Thyroid gland (tissue), 4 donors: ENCODE measurements around the gene GCNA. TPM values are rescaled to one million over a fixed set of nuclear protein-coding genes. Genes with fewer than 3 reads are reported as not detected.
"Not testable (repeated sequence)": the region's sequence is repeated elsewhere in the genome, so short reads cannot be mapped to it uniquely, and the experiment has no call there.

Experiments
- DNase-seq, 2 donors: peaks; one replicate each; pipeline ENCODE4 v3.0.0-alpha.2; 2019
- H3K27ac ChIP-seq, 3 donors: fragments of 200-600 bp; sonication (generic); 1 replicate in 2 of 3; 2 replicates in 1 of 3; pipeline ENCODE4 v1.5.1; 2016 to 2019; ENCODE audit warnings: mild to moderate bottlenecking in 1 of 3, moderate library complexity in 1 of 3
- H3K27me3 ChIP-seq: fragments of 200-600 bp; sonication (generic); one replicate; pipeline ENCODE4 v1.5.1; 2019
- H3K36me3 ChIP-seq, 2 donors: fragments of 200-600 bp; sonication (generic); one replicate each; pipeline ENCODE4 v1.5.1; 2016 to 2019
- H3K4me1 ChIP-seq, 2 donors: fragments of 200-600 bp; sonication (generic); one replicate each; pipeline ENCODE4 v1.5.1; 2017 to 2019
- H3K4me3 ChIP-seq, 3 donors: fragments of 200-600 bp; sonication (generic); replicated peaks in 1 of 3; 1 replicate in 2 of 3; 2 replicates in 1 of 3; pipeline ENCODE4 v1.5.1; 2016; ENCODE audit warnings: mild to moderate bottlenecking in 1 of 3
- H3K9me3 ChIP-seq: fragments of 200-600 bp; sonication (generic); one replicate; pipeline ENCODE4 v1.5.1; 2017
- POLR2A ChIP-seq, 2 donors: fragments of 450-650 bp; IDR thresholded peaks; one replicate each; pipeline ENCODE4 v1.6.1; 2017; ENCODE audit warnings: antibody characterized with exemption in 2 of 2, mild to moderate bottlenecking in 2 of 2, moderate library complexity in 1 of 2
- WGBS, 2 donors: methylation state at CpG; one replicate each; pipeline ENCODE4 v1.1.5; 2017; 5-methylcytosine and 5-hydroxymethylcytosine counted together
- intact Hi-C: fragments of 100-400 bp; cut with DNase I; formaldehyde crosslinking; loops from one replicate; pipeline ENCODE4 v1.15.1; 2023
- total RNA-seq, 4 donors: library from RNA; depleted of rRNA; stranded (reverse); fragments of >200 nt; gene quantifications; one replicate each; pipeline ENCODE4 v1.2.3, GENCODE V29; 2016
- TF ChIP-seq, protein P1 (sequence below), 6 experiments: fragments of 200-600 bp in 3 of 6; fragments of 450-650 bp in 3 of 6; sonication (generic) in 3 of 6; IDR thresholded peaks; one replicate each; pipeline ENCODE4 v1.5.1; 2016 to 2019; ENCODE audit warnings: antibody characterized with exemption in 6 of 6, mild to moderate bottlenecking in 2 of 6, inconsistent platforms in 1 of 6, moderate library complexity in 1 of 6

The GCNA gene
- total RNA-seq, 4 donors from 2014 or later: 1.8 to 3.6 (median 2.5) TPM

DNA sequence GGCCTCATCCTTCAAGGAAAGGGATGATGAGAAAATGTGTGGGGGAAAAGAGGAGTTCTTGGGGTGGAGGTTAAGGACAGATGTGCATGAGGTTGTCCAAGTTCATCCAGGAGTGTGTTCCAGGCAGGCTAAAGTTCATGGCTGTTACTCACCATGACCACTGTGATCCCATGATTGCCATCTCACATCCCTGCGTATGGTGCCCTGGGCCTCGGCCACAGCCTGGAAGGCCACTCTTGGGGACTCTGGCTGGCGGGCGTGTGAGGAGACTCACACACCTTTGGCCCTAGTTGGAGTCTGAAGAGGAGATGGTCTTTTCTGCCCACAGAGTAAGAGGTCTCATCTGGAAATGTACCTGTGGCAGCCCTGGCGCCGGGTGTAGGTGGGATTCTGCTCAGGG, 81.7 kb downstream of the GCNA start:
- TF ChIP-seq, protein P1, sequence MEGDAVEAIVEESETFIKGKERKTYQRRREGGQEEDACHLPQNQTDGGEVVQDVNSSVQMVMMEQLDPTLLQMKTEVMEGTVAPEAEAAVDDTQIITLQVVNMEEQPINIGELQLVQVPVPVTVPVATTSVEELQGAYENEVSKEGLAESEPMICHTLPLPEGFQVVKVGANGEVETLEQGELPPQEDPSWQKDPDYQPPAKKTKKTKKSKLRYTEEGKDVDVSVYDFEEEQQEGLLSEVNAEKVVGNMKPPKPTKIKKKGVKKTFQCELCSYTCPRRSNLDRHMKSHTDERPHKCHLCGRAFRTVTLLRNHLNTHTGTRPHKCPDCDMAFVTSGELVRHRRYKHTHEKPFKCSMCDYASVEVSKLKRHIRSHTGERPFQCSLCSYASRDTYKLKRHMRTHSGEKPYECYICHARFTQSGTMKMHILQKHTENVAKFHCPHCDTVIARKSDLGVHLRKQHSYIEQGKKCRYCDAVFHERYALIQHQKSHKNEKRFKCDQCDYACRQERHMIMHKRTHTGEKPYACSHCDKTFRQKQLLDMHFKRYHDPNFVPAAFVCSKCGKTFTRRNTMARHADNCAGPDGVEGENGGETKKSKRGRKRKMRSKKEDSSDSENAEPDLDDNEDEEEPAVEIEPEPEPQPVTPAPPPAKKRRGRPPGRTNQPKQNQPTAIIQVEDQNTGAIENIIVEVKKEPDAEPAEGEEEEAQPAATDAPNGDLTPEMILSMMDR (IDR thresholded peaks at IDR 0.05): no peak
- no peak for TF ChIP-seq POLR2A (IDR thresholded peaks at IDR 0.05)
- Histone ChIP-seq H3K9me3 (no peaks in the 10 kb centered on the region), H3K36me3 (no peaks in the 10 kb centered on the region), H3K27ac (no peak overlapping the region), H3K4me1 (no peaks in the 10 kb centered on the region), H3K4me3 (no peak overlapping the region), H3K27me3 (no peaks in the 10 kb centered on the region)
- no peak for DNase-seq
- intact Hi-C loops: no loop called here
- WGBS, 2 donors: 100% methylated on average over 3 of the region's 6 CpGs; no CpG with 5 or more reads in 1 of the 2 donors

DNA sequence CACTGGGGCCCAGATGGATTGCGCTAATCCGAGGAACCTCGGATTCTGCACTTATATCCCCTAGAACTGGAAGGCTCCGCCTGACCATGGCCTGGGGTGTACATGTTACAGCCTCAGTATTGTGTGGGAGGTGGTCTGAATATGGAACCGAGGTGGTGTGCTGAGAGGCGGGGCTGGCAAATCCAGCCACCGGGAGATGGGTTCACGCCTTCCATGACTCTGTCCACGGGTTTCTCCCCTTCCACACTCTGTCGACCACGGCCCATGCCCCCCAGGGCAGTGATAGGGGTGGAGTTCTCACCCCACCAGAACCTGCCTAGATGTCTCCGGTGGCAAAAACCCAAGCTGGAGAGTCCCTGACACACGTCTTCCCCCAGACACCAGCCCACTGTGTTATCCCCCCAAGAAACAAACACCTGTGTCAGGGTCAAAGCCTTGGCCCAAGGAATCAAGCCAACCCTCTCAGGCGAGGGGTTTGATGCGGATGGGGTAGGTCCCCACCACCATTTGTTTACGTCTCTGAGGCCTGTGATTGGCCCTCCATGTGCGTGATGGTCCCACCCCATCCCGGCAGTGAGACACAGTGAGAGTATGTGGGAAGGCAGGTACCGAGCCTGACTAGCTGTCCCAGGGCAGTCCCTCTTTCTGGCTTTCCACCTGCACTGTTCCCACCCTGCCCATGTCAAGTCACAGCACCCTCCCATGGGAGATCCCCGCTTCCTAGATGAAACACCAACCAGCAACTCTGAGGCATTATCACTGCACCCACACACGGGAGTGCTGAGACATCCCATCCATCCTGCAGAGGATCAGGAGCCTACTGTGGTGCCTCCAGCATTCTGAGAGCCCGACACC, 82.6 kb downstream of the GCNA start:
- DNase-seq: no peak
- Histone ChIP-seq H3K4me3 (no peak overlapping the region), H3K27ac (no peak overlapping the region), H3K4me1 (no peaks in the 10 kb centered on the region), H3K27me3 (no peaks in the 10 kb centered on the region), H3K9me3 (no peaks in the 10 kb centered on the region), H3K36me3 (no peaks in the 10 kb centered on the region)
- no peak for TF ChIP-seq POLR2A (IDR thresholded peaks at IDR 0.05)
- TF ChIP-seq, protein P1 (IDR thresholded peaks at IDR 0.05): no peak
- 90 to 92% methylated on average over 5 to 9 of the region's 22 CpGs for whole genome bisulfite sequencing, 2 donors
- intact Hi-C loops: no loop called here

DNA sequence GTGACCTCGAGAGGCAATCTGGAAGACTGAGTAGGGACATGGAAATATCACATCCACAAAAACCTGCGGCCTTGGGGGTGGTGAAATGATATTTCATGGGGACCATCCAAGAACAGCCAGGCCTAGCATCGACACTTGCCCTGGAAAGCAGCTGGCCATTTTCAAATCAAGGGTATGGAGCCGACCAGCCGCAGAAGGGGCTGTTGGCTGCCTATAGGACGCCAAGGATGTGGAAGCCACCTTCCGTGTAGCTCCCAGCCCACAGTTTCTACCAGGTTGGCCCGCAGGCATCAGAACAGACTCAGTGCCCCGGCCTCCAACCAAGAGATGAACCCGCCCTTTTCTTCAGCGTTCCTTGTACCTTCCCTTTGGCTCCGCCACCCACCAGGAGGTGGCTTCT, 83.7 kb downstream of the GCNA start:
- TF ChIP-seq, protein P1 (IDR thresholded peaks at IDR 0.05): no peak
- TF ChIP-seq POLR2A (IDR thresholded peaks at IDR 0.05): no peak
- intact Hi-C loops: no loop called here
- 88 to 90% methylated on average over 7 to 8 of the region's 12 CpGs for WGBS, 2 donors
- Histone ChIP-seq H3K27ac (no peak overlapping the region), H3K4me1 (no peaks in the 10 kb centered on the region), H3K4me3 (no peak overlapping the region), H3K36me3 (no peaks in the 10 kb centered on the region), H3K9me3 (no peaks in the 10 kb centered on the region), H3K27me3 (no peaks in the 10 kb centered on the region)
- no peak for DNase-seq

DNA sequence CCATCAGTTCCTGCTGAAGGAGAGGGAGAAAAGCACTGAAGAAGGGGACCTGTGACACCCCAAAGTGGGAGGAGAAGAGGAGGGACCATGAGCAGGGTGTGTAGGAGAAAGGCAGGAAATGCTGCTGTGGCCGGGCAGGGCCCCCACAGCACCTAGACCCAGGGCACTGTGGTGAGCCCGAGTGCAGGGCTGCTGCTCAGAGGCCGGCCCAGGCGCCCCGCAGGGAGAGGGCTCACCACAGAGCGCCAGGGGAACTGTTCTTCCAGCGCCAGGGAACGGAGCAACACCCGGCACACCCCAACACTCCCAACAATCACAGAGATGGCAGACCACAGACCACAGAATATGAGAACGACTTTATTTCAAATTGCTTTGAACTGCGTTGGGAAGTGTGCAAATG, 84.4 kb downstream of the GCNA start:
- H3K36me3 ChIP-seq, H3K4me3 ChIP-seq, H3K4me1 ChIP-seq, H3K27me3 ChIP-seq, DNase-seq, H3K27ac ChIP-seq, intact Hi-C loops, H3K9me3 ChIP-seq: not testable (repeated sequence)
- WGBS, 2 donors: 75 to 80% methylated on average over 6 to 7 of the region's 11 CpGs

Other genes starting within 250 kb of the GCNA start
- gene TAF1, start 212.1 kb upstream of the GCNA start, total RNA-seq: 10 to 100 TPM; 36.0 to 59.4 (median 48.8) TPM
- gene OGT, start 45.3 kb upstream of the GCNA start, total RNA-seq: 100 to 1,000 TPM; 162 to 218 (median 214) TPM
- gene CXCR3, start 40.1 kb downstream of the GCNA start, total RNA-seq: 1 to 10 TPM in 1 of 4 donors, under 1 TPM in 2, not detected in 1; 0.42 to 1.0 (median 0.67) TPM
- not detected for gene CXorf49, start 139.8 kb downstream of the GCNA start, total RNA-seq
- gene CXorf49B, start 184.9 kb downstream of the GCNA start, total RNA-seq: not detected